ENCODE results near the gene ANKS1B.

GRCh38 chr12:99002731-99003130, 982.0 kb downstream of the ANKS1B start:
- TF ChIP-seq POLR2A (IDR thresholded peaks at IDR 0.05) (no peak), CTCF (IDR thresholded peaks at IDR 0.05) (no peak), EP300 (IDR thresholded peaks at IDR 0.05) (no peak), POLR2AphosphoS5 (IDR thresholded peaks at IDR 0.05) (no peak)

Measured in suprapubic skin (tissue), 4 donors.